ENCODE data around the gene OR51T1.

Gene OR51T1

DNA sequence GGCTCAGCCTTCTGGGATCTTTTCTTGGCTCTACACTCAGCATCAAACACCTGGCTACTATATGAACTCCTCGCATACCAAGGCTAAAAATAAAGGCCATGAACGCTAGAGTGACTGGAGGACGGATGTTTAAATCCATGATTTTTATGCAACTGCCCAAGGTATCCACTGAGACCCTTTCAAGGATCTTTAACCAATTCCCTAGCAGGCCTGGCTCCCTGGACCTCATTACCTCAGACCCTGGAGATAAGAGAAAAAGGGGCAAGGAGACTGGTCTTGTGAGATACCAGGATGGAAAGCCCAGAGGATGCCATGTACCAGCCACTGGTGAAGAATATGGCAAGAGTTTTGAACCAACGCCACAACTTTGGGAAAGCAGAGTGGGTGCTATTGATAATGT is 37.5 kb downstream of the OR51T1 start, which contains the start of gene OR51G2:
Gene OR51G2, minus strand, starts transcription at position 101 of the 400 bp plus-strand sequence. CDS start 3,687 bp downstream, outside the sequence.
- Histone ChIP-seq H2BK5ac (ENCODE audit: low read length) (no peak within 1 kb of the TSS), H3K9ac (ENCODE audit: low read length) (no peak within 1 kb of the TSS), H3K18ac (ENCODE audit: low read length) (no peak within 1 kb of the TSS), H3K79me1 (ENCODE audit: low read length) (no peaks in the 10 kb centered on the region), H3K36me3 (ENCODE audit: control insufficient read depth, insufficient read depth, low read length) (no peaks in the 10 kb centered on the region), H3K23ac (ENCODE audit: low read length) (no peak within 1 kb of the TSS), H3K27ac (ENCODE audit: low read depth, low read length) (no peak within 1 kb of the TSS), H3K4ac (ENCODE audit: low read depth, low read length) (no peak within 1 kb of the TSS), H4K5ac (ENCODE audit: low read length) (no peak within 1 kb of the TSS), H3K79me2 (ENCODE audit: control insufficient read depth, insufficient read depth, low read length) (no peaks in the 10 kb centered on the region), H3K4me3 (ENCODE audit: low read length) (no peak within 1 kb of the TSS), H3K56ac (ENCODE audit: low read length) (no peak within 1 kb of the TSS), H4K8ac (ENCODE audit: low read depth, low read length) (no peak within 1 kb of the TSS), H2AK5ac (ENCODE audit: low read length) (no peak within 1 kb of the TSS), H2BK120ac (ENCODE audit: low read depth, low read length) (no peak within 1 kb of the TSS), H2BK15ac (replicated peaks; ENCODE audit: low read depth) (no peak within 1 kb of the TSS), H3K27me3 (ENCODE audit: insufficient read depth, low read length, poor library complexity) (no peaks in the 10 kb centered on the region), H3K4me2 (ENCODE audit: low read length) (no peak within 1 kb of the TSS), H3K4me1 (ENCODE audit: control insufficient read depth, low read depth, low read length) (no peaks in the 10 kb centered on the region)
- no CpG with 5 or more reads among the region's 4 CpGs for WGBS (ENCODE audit: extremely low coverage, insufficient coverage, low lambda C conversion rate)
- DNase-seq, result no peak

DNA sequence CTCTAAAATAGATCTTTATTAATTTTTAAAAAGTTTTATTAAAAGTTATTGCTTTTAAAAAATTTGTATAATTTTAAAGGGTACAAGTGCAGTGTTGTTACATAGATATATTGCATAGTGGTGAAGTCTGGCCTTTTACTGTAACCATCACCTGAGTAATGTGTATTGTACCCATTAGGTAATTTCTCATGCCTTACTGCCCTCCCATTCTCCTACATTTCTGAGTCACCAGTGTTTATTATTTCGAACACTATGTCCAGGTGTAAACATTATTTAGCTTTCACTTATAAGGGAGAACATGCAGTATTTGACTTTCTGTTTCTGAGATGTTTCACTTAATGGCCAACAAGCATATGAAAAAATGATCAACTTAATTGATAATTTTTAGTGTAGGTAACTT is 40.1 kb downstream of the OR51T1 start:
- Histone ChIP-seq H3K27me3 (ENCODE audit: insufficient read depth, low read length, poor library complexity) (no peaks in the 10 kb centered on the region), H2AK5ac (ENCODE audit: low read length) (no peak overlapping the region), H3K79me1 (ENCODE audit: low read length) (no peaks in the 10 kb centered on the region), H3K56ac (ENCODE audit: low read length) (no peak overlapping the region), H3K4ac (ENCODE audit: low read depth, low read length) (no peak overlapping the region), H2BK5ac (ENCODE audit: low read length) (no peak overlapping the region), H3K18ac (ENCODE audit: low read length) (no peak overlapping the region), H3K9ac (ENCODE audit: low read length) (no peak overlapping the region), H3K4me1 (ENCODE audit: control insufficient read depth, low read depth, low read length) (no peaks in the 10 kb centered on the region), H3K27ac (ENCODE audit: low read depth, low read length) (no peak overlapping the region), H4K8ac (ENCODE audit: low read depth, low read length) (no peak overlapping the region), H2BK120ac (ENCODE audit: low read depth, low read length) (no peak overlapping the region), H3K4me3 (ENCODE audit: low read length) (no peak overlapping the region), H3K4me2 (ENCODE audit: low read length) (no peak overlapping the region), H3K23ac (ENCODE audit: low read length) (no peak overlapping the region), H2BK15ac (replicated peaks; ENCODE audit: low read depth) (no peak overlapping the region), H3K79me2 (ENCODE audit: control insufficient read depth, insufficient read depth, low read length) (no peaks in the 10 kb centered on the region), H4K5ac (ENCODE audit: low read length) (no peak overlapping the region), H3K36me3 (ENCODE audit: control insufficient read depth, insufficient read depth, low read length) (no peaks in the 10 kb centered on the region)
- no CpG with 5 or more reads among the region's 1 CpG for WGBS (ENCODE audit: extremely low coverage, insufficient coverage, low lambda C conversion rate)
- no peak for DNase-seq

DNA sequence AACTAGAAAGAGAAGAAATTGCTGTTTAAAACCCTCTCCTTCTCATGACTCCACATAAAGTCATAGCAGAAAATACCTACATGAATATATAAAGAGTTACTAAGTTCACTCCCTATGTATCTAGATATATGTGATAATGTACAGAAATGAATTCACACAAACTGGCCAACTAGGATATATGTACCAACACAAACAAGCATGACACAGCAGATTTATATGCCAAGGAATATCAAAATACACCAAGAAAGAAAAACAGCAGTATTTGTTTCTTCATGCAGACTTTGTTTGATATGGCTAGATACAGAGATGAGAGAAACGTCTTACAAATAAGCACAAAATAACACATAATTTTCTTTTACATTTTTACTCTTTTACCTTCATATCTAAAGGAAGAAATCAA is 40.6 kb downstream of the OR51T1 start:
- H2AK5ac ChIP-seq (ENCODE audit: low read length), result no peak overlapping the region
- H3K4me3 ChIP-seq (ENCODE audit: low read length), result no peak overlapping the region
- H2BK5ac ChIP-seq (ENCODE audit: low read length), result no peak overlapping the region
- H3K4ac ChIP-seq (ENCODE audit: low read depth, low read length), result no peak overlapping the region
- DNase-seq, result no peak
- H2BK15ac ChIP-seq (replicated peaks; ENCODE audit: low read depth), result no peak overlapping the region
- no peak overlapping the region for H4K8ac ChIP-seq (ENCODE audit: low read depth, low read length)
- no peak overlapping the region for H3K9ac ChIP-seq (ENCODE audit: low read length)
- no peak overlapping the region for H3K18ac ChIP-seq (ENCODE audit: low read length)
- H3K79me1 ChIP-seq (ENCODE audit: low read length), result no peaks in the 10 kb centered on the region
- no peak overlapping the region for H3K27ac ChIP-seq (ENCODE audit: low read depth, low read length)
- no peak overlapping the region for H4K5ac ChIP-seq (ENCODE audit: low read length)
- H3K27me3 ChIP-seq (ENCODE audit: insufficient read depth, low read length, poor library complexity), result no peaks in the 10 kb centered on the region
- no peaks in the 10 kb centered on the region for H3K79me2 ChIP-seq (ENCODE audit: control insufficient read depth, insufficient read depth, low read length)
- no CpG with 5 or more reads among the region's 1 CpG for WGBS (ENCODE audit: extremely low coverage, insufficient coverage, low lambda C conversion rate)
- H2BK120ac ChIP-seq (ENCODE audit: low read depth, low read length), result no peak overlapping the region
- H3K23ac ChIP-seq (ENCODE audit: low read length), result no peak overlapping the region
- no peak overlapping the region for H3K56ac ChIP-seq (ENCODE audit: low read length)
- H3K4me1 ChIP-seq (ENCODE audit: control insufficient read depth, low read depth, low read length), result no peaks in the 10 kb centered on the region
- no peaks in the 10 kb centered on the region for H3K36me3 ChIP-seq (ENCODE audit: control insufficient read depth, insufficient read depth, low read length)
- H3K4me2 ChIP-seq (ENCODE audit: low read length), result no peak overlapping the region

DNA sequence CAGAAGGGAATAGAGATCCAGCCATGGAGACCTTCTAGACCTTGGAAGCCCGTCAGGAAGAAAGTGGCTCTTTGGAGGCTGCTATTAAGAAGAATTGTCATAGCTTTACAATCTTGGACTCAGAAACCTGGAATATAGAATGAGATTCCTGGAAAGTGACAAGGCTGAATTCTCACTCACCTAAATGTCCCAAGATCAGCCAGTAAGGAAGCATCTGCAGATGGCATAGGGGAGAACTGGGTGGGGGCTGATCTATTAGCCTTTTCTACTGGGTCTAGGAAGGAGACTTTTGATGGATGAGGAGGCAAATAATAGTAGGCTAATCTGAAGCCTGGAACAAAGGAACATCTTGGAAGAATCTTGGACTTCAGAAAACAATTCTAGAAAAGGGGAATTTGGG is 42.5 kb downstream of the OR51T1 start, which contains the start of gene OR51G1:
Gene OR51G1, minus strand, starts transcription at position 101 of the 400 bp plus-strand sequence. Its CDS starts 0 bp downstream, at position 101.
- Histone ChIP-seq H3K56ac (ENCODE audit: low read length) (no peak within 1 kb of the TSS), H2BK120ac (ENCODE audit: low read depth, low read length) (no peak within 1 kb of the TSS), H3K23ac (ENCODE audit: low read length) (no peak within 1 kb of the TSS), H3K79me1 (ENCODE audit: low read length) (no peaks in the 10 kb centered on the region), H3K36me3 (ENCODE audit: control insufficient read depth, insufficient read depth, low read length) (no peaks in the 10 kb centered on the region), H4K8ac (ENCODE audit: low read depth, low read length) (no peak within 1 kb of the TSS), H3K27ac (ENCODE audit: low read depth, low read length) (no peak within 1 kb of the TSS), H2BK5ac (ENCODE audit: low read length) (no peak within 1 kb of the TSS), H3K4ac (ENCODE audit: low read depth, low read length) (no peak within 1 kb of the TSS), H4K5ac (ENCODE audit: low read length) (no peak within 1 kb of the TSS), H3K27me3 (ENCODE audit: insufficient read depth, low read length, poor library complexity) (no peaks in the 10 kb centered on the region), H2AK5ac (ENCODE audit: low read length) (no peak within 1 kb of the TSS), H3K9ac (ENCODE audit: low read length) (no peak within 1 kb of the TSS), H3K79me2 (ENCODE audit: control insufficient read depth, insufficient read depth, low read length) (no peaks in the 10 kb centered on the region), H3K4me3 (ENCODE audit: low read length) (no peak within 1 kb of the TSS), H2BK15ac (replicated peaks; ENCODE audit: low read depth) (no peak within 1 kb of the TSS), H3K18ac (ENCODE audit: low read length) (no peak within 1 kb of the TSS), H3K4me2 (ENCODE audit: low read length) (no peak within 1 kb of the TSS), H3K4me1 (ENCODE audit: control insufficient read depth, low read depth, low read length) (no peaks in the 10 kb centered on the region)
- no CpG with 5 or more reads among the region's 1 CpG for WGBS (ENCODE audit: extremely low coverage, insufficient coverage, low lambda C conversion rate)
- no peak for DNase-seq

DNA sequence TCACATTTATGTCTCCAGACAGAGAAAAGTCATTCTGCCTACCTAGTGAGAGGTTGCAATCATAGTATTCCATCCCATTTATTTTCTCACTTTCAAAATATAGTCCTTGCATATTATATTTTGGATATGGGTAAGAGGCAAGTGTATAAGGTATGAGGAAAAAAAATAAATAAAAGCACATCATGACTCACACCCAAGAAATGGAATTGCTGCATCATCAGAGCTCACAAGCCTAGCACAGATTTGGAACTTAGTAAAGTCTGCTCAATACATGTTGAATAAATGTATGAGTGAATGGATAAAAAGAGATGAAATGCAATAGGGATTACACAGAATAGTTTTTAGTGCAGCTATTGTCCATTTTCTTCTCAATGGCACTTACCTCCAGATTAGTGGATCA is 44.9 kb downstream of the OR51T1 start:
- Histone ChIP-seq H3K18ac (ENCODE audit: low read length) (no peak overlapping the region), H3K79me1 (ENCODE audit: low read length) (no peaks in the 10 kb centered on the region), H4K5ac (ENCODE audit: low read length) (no peak overlapping the region), H3K27me3 (ENCODE audit: insufficient read depth, low read length, poor library complexity) (no peaks in the 10 kb centered on the region), H2BK5ac (ENCODE audit: low read length) (no peak overlapping the region), H3K9ac (ENCODE audit: low read length) (no peak overlapping the region), H3K23ac (ENCODE audit: low read length) (no peak overlapping the region), H3K27ac (ENCODE audit: low read depth, low read length) (no peak overlapping the region), H3K36me3 (ENCODE audit: control insufficient read depth, insufficient read depth, low read length) (no peaks in the 10 kb centered on the region), H3K79me2 (ENCODE audit: control insufficient read depth, insufficient read depth, low read length) (no peaks in the 10 kb centered on the region), H2BK120ac (ENCODE audit: low read depth, low read length) (no peak overlapping the region), H2BK15ac (replicated peaks; ENCODE audit: low read depth) (no peak overlapping the region), H2AK5ac (ENCODE audit: low read length) (no peak overlapping the region), H3K4me1 (ENCODE audit: control insufficient read depth, low read depth, low read length) (no peaks in the 10 kb centered on the region), H3K4me3 (ENCODE audit: low read length) (no peak overlapping the region), H3K4me2 (ENCODE audit: low read length) (no peak overlapping the region), H4K8ac (ENCODE audit: low read depth, low read length) (no peak overlapping the region), H3K4ac (ENCODE audit: low read depth, low read length) (no peak overlapping the region), H3K56ac (ENCODE audit: low read length) (no peak overlapping the region)
- no peak for DNase-seq

All from mesendoderm (in vitro differentiated cells).